Limb (tissue), 2 donors: ENCODE results near the gene SH2D5.

Experiments
- DNase-seq, 2 donors: peaks; one replicate each; pipeline ENCODE4 v3.0.0-alpha.2; 2016; ENCODE audit errors: extremely low spot score in 2 of 2

SH2D5 gene

GRCh38 chr1:20715406-20715805, 17.1 kb downstream of the SH2D5 start:
- DNase-seq, result no peak

DNA sequence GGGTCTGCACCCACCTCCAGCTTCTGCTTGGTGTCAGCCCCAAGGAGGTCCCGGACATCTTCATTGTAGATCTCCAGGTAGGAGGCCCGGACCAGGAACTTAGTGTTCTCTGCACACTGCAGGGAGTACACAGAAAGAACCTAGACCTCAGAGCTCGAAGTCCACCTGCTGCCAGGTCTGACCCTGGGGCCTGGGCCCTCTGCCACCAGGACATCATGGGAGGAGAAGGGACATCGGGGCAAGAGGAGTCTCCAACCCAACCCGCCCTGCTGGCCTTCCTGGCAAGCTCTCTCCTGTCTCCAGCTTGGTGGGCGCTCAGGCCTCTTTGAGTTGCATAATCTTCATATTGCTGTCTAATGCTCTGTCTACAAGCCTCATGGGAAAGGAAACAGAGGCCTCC, 19.1 kb downstream of the SH2D5 start:
- DNase-seq, result no peak

DNA sequence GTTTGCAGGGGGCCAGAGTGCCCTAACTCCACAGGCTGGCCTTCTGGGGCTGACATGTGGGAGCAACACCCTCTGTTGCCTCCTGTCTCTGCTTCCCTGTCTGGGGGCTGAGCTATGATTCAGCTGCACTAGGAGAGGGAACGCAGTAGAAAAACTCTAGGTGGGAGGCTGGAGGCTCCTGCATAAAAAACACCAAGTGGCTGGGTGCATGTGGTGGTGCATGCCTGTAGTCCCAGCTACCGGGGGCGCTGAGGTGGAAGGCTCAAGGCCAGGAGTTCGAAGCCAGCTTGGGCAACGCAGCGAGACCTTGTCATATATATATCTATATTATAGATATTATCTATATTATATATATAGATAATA, 20.3 kb downstream of the SH2D5 start:
- no peak for DNase-seq

- DNase-seq, result peak in 1 of 2 donors; percentile 65
Measured at GRCh38 chr1:20711285-20712214, 21.0 kb downstream of the SH2D5 start.

DNA sequence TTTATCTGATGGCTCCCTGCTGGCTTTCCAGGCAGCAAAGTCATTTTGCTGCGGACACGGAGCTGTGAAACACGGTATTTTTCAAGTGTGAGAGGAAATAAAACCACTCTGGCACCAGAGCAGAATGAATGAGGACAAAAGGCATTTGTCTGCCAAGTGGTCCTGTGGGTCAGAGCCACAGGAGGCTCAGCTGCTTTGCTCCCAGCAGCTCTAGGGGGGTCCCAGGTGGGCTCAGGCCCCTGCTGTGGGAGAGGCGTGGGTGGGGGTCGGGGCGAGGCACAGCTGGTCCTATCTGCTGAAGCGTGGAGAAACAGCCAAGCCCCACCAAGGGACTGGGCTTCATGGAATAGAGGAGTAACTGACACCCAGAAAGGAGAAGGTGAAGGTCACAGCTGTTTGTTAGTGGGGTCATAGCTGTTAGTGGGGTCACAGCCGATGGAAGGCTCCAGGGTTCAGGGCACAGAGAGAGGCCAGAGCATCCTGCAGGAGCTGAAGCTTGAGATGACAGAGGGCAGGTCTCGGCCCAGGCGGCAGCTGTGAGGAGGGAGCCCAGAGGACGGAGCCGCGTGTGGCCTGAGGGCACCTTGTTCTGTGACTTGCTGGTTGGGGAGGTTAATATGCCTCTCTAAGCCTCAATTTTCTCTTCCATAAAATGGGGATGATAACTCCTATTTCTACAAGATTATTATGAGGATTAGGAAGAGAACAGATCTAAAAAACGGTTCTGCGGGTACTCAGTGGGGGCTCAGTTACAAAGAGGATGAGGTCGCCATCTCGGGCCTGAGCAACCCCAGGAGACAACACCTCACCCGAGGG, 21.8 kb downstream of the SH2D5 start:
- DNase-seq, result no peak

GRCh38 chr1:20709868-20710267, 22.6 kb downstream of the SH2D5 start:
- DNase-seq, result no peak

DNA sequence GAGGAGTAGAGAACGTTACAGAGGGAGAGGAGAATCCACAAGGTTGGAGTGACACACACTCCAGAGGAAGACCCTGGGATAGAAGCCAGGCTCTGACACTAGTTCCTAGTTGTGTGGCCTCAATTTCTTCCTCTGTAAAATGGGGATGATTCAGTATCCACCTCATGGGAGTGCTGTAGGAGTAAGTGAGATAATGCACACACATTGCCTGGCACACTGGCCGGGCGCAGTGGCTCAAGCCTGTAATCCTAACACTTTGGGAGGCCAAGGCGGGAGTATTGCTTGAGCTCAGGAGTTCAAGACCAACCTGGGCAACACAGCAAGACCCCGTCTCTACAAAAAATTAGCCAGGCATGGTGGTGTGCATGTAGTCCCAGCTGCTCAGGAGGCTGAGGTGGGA, 23.6 kb downstream of the SH2D5 start:
- DNase-seq, result no peak

DNA sequence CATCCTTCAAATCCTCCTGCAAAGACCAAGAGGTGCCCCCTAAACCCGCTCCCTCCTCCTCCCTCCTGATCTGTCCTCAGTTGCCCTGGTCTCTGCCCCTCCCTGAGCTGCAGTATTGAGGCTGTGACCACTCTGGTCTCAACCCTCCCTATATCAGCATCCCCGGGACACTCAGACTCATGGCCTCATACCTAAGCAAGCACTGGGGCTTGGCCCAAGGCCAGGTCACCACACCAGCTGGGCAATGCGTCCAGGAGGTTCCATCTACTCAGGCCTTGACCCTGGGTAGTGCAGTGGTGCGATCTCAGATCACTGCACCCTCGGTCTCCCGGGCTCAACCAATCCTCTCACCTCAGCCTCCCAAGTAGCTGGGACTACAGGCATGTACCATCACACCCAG, 24.4 kb downstream of the SH2D5 start:
- no peak for DNase-seq

DNA sequence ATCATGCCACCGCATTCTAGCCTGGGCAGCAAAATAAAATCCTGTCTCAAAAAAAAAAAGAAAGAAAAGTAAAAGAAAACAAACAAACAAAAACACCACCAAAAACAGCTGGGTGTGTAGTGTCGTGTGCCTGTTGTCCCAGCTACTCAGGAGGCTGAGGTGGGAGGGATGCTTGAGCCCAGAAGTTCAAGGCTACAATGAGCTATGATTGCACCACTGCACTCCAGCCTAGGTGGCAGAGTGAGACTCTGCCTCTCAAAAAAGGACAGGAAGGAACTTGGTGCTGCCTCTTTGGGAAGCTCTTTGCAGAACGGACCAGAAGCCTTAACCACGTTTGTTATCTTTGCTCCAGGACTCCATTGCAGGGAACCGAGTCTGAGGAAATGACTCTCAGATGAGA, 25.7 kb downstream of the SH2D5 start:
- DNase-seq, result no peak

GRCh38 chr1:20705203-20705755, 27.2 kb downstream of the SH2D5 start:
- no peak for DNase-seq

- DNase-seq, result no peak
Measured at GRCh38 chr1:20704390-20705202, 27.9 kb downstream of the SH2D5 start.

DNA sequence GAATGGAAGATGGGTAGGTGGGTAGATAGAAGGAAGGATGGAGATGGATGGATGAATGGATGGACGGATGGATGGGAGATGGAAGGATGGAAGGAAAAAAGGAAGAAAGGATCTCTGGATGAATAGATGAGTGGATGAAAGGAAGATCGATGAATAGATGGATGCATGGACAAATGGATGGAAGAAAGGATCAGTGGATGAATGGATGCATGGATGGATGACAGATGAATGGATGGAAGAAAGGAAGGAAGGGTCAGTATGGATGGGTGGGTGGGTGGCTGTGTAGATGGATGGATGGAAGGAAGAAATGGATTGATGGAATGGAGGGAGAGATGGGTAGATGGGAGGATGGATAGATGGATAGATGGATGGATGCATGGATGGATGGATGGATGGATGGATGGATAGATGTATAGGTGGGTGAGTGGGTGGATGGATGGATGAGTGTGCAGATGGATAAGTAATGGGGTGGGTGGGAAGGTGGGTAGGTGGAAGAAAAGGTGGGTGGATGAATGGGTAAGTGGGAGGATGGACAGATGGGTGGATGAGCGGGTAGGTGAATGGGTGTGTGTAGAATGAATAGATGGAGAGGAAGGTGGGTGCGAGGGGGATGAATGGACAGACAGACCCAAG, 29.3 kb downstream of the SH2D5 start:
- no peak for DNase-seq

DNA sequence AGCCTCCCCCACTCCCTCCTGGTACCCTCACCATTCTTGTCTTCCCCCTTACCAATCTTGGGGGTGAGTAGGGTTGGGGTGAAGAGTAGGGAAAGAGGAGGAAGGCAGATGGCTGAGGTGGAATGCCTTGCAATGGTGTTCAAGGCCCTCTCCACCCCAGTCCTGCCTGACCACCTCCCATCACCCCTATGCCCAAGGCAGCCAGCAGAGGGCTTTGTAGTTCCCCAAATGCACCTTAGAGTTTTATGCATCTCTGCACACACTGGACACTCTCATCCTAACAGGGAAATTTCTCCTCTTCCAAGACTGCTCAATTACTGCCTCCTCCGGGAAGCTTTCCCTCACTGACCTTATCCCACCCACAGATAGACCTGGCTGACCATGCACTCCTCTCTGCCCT, 30.1 kb downstream of the SH2D5 start:
- no peak for DNase-seq

DNA sequence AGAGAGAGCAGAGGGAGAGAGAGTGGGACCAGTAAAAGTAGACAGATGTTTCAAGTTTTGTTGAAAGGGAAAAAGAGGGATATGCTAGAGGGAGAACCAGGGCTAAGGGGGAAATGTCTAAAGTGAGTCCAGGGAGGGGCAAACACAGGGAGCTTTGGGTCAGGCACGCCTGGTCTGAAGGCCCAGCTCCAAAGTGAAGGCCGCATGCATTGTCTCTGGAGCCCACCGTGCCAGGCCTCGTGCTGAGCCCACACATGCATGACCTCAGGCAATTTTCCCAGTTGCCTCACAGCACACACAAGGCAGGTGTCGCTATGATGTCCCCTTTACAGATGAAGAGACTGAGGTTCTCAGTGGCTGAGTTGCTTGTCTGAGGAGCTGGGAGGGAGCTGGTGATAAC, 30.7 kb downstream of the SH2D5 start:
- no peak for DNase-seq

DNA sequence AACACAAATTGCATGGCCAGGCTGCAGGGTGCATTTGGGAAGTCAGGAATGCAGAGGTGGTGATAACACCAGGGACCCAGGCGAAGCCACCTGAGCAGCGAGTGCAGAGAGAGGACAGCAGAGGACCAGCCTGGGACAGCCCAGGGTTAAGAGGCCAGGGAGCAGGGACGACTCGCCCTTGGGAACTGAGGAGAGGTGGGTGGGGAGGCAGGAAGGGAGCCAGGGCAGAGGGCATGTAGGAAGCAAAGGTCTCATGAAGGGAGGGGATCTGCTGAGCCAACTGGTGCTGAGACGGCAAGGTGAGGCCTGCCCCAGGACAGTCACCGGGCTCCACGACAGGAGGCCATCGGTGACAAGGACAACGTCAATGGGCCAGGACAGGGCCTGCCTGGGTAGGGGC, 31.1 kb downstream of the SH2D5 start:
- DNase-seq, result no peak

GRCh38 chr1:20700636-20701215, 31.8 kb downstream of the SH2D5 start:
- DNase-seq, result no peak

DNA sequence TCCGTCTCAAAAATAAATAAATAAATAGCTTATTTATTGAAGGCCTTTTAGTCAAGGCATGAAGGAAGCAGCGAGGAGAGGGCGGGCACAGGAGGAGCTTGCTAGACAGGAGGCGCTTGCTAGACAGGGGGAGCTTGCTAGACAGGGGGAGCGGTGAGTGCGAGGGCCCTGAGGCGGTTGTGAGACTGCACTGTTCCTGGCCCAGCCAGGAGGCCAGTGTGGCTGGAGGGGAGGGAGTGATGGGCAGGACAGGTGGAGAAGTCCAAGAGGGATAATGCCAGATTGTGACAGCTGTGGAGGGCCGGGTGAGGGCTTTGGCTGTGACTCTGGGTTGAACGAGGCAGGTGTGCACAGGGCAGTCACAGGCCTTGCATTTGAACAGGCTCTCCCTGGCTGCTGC, 32.9 kb downstream of the SH2D5 start:
- peak in 1 of 2 donors; percentile 26 for DNase-seq

- DNase-seq, result no peak
Measured at GRCh38 chr1:20698195-20698910, 34.1 kb downstream of the SH2D5 start.

GRCh38 chr1:20697563-20697962, 34.9 kb downstream of the SH2D5 start:
- DNase-seq, result no peak
